Sigmoid colon (tissue), 4 donors: ENCODE data around the gene UBAP2.
A peak's percentile ranks its signal among the peaks of the same experiment; 100 is the strongest.

Experiments
- POLR2A ChIP-seq, 2 donors: fragments of 450-650 bp; IDR thresholded peaks; one replicate each; pipeline ENCODE4 v1.6.1; 2016; ENCODE audit warnings: antibody characterized with exemption in 2 of 2, mild to moderate bottlenecking in 2 of 2, moderate library complexity in 2 of 2
- POLR2AphosphoS5 ChIP-seq, 4 donors: sonication (generic); formaldehyde crosslinking; IDR thresholded peaks; one replicate each; pipeline ENCODE4 v1.6.1; 2017; ENCODE audit warnings: antibody characterized with exemption in 4 of 4
- TF ChIP-seq, protein P1 (sequence below), 4 experiments: fragments of 450-650 bp in 3 of 4; fragments of 200-600 bp in 1 of 4; IDR thresholded peaks; one replicate each; pipeline ENCODE4 v1.5.1; 2016 to 2019; ENCODE audit warnings: antibody characterized with exemption in 4 of 4, mild to moderate bottlenecking in 3 of 4, moderate library complexity in 2 of 4

DNA sequence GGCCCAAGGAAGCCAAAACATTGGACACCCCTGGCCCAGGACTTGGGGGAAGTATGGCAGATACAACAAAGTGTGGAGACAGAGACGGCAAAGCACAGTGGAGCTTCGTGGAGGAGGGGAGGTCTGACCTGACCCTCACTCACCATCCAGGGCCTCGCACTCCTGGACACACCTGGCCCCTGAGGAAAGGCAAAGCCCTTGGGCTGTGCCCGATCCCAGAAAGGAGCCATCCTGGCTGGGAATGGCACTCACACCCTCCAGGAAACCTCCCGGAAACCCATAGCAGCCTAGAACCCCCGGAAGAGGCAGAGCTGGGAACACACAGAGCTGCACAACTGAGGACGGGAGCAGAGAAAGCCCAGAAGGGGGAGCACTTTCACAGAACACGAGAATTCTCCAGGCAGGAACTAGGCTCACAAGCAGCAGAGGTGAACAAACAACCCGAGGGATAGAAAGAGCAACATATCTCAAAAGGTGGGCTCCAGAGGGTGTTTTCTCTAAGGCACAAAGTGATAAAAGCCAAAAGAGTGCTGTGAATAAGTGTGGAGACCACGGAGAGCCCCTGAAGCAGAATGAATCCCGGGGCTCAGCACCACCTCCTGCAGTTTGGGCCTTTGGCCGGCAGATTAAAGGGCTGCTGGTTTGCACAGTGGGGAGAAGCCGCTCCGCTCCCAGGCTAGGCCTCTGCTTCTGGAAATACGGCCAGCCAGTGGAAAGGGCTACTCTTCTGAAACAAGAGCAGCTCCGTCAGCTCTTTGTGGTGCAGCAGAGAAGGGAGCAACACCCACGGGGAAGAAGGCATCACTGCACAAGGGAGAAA, 123.5 kb downstream of the UBAP2 start:
- TF ChIP-seq, protein P1, sequence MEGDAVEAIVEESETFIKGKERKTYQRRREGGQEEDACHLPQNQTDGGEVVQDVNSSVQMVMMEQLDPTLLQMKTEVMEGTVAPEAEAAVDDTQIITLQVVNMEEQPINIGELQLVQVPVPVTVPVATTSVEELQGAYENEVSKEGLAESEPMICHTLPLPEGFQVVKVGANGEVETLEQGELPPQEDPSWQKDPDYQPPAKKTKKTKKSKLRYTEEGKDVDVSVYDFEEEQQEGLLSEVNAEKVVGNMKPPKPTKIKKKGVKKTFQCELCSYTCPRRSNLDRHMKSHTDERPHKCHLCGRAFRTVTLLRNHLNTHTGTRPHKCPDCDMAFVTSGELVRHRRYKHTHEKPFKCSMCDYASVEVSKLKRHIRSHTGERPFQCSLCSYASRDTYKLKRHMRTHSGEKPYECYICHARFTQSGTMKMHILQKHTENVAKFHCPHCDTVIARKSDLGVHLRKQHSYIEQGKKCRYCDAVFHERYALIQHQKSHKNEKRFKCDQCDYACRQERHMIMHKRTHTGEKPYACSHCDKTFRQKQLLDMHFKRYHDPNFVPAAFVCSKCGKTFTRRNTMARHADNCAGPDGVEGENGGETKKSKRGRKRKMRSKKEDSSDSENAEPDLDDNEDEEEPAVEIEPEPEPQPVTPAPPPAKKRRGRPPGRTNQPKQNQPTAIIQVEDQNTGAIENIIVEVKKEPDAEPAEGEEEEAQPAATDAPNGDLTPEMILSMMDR (IDR thresholded peaks at IDR 0.05) = peak in 3 of 4 experiments; percentile 29 to 65 (median 39)
- no peak for TF ChIP-seq POLR2A (IDR thresholded peaks at IDR 0.05)
- peak in 2 of 4 donors; percentile 11 to 13 for TF ChIP-seq POLR2AphosphoS5 (IDR thresholded peaks at IDR 0.05)
